IPS-18c (cell line): ENCODE results near the gene APOBEC3C.
"Not testable (repeated sequence)": the region's sequence is repeated elsewhere in the genome, so short reads cannot be mapped to it uniquely, and the experiment has no call there.

Experiments
- H3K4me3 ChIP-seq: 2 replicates; pipeline ENCODE4 v1.7.0; 2013; ENCODE audit warnings: low read depth, mild to moderate bottlenecking, low read length, moderate library complexity; ENCODE audit not compliant: insufficient read depth
- H3K9me3 ChIP-seq: one replicate; pipeline ENCODE4 v1.6.1; 2013; ENCODE audit warnings: mild to moderate bottlenecking, low read length, moderate library complexity; ENCODE audit not compliant: control insufficient read depth, insufficient read depth

The APOBEC3C gene

GRCh38 chr22:39039306-39040126 is 25.5 kb downstream of the APOBEC3C start:
- no peaks in the 10 kb centered on the region for H3K9me3 ChIP-seq
- H3K4me3 ChIP-seq = peak overlapping the region; percentile 11; the same call in 1 of the 2 replicates

- peak overlapping the region; percentile 11; the same call in 1 of the 2 replicates for H3K4me3 ChIP-seq
Measured at GRCh38 chr22:39040155-39040537, 26.1 kb downstream of the APOBEC3C start.

GRCh38 chr22:39040538-39041296 is 26.7 kb downstream of the APOBEC3C start, which contains the start of gene APOBEC3F:
TSS of gene APOBEC3F (plus strand) at chr22:39040864. CDS start at chr22:39040961, 97 bp downstream.
- H3K4me3 ChIP-seq = peak within 1 kb of the TSS; percentile 38; the same call in 1 of the 2 replicates
- H3K9me3 ChIP-seq = not testable (repeated sequence)

More at GRCh38 chr22:39040155-39040537, 26.1 kb downstream of the APOBEC3C start:
- not testable (repeated sequence) for H3K9me3 ChIP-seq

GRCh38 chr22:39041908-39042307 is 27.9 kb downstream of the APOBEC3C start:
- no peak overlapping the region; the same call in 1 of the 2 replicates for H3K4me3 ChIP-seq

GRCh38 chr22:39043063-39043462 is 29.0 kb downstream of the APOBEC3C start:
- not testable (repeated sequence) for H3K4me3 ChIP-seq, H3K9me3 ChIP-seq

More at GRCh38 chr22:39041908-39042307, 27.9 kb downstream of the APOBEC3C start:
- H3K9me3 ChIP-seq = no peaks in the 10 kb centered on the region

- not testable (repeated sequence) for H3K4me3 ChIP-seq, H3K9me3 ChIP-seq
Measured at GRCh38 chr22:39045136-39045535, 31.1 kb downstream of the APOBEC3C start.

GRCh38 chr22:39049486-39049885 is 35.4 kb downstream of the APOBEC3C start:
- H3K9me3 ChIP-seq, H3K4me3 ChIP-seq: not testable (repeated sequence)

GRCh38 chr22:39051844-39052495 is 37.9 kb downstream of the APOBEC3C start:
- not testable (repeated sequence) for H3K4me3 ChIP-seq, H3K9me3 ChIP-seq

GRCh38 chr22:39055658-39056057 is 41.6 kb downstream of the APOBEC3C start:
- Histone ChIP-seq H3K4me3 (no peak overlapping the region; the same call in 1 of the 2 replicates), H3K9me3 (peaks cover 3% of the 10 kb centered on the region)

GRCh38 chr22:39061290-39061689 is 47.2 kb downstream of the APOBEC3C start:
- H3K4me3 ChIP-seq, H3K9me3 ChIP-seq: not testable (repeated sequence)

GRCh38 chr22:39061951-39062350 is 47.9 kb downstream of the APOBEC3C start:
- H3K9me3 ChIP-seq, H3K4me3 ChIP-seq: not testable (repeated sequence)

- H3K9me3 ChIP-seq, H3K4me3 ChIP-seq: not testable (repeated sequence)
Measured at GRCh38 chr22:39063904-39064303, 49.8 kb downstream of the APOBEC3C start.

- not testable (repeated sequence) for H3K9me3 ChIP-seq, H3K4me3 ChIP-seq
Measured at GRCh38 chr22:39066442-39067276, 52.6 kb downstream of the APOBEC3C start.

- Histone ChIP-seq H3K4me3 (no peak overlapping the region), H3K9me3 (peaks cover 2% of the 10 kb centered on the region)
Measured at GRCh38 chr22:39068033-39068785, 54.2 kb downstream of the APOBEC3C start.
